Left lung (tissue), 10 donors: ENCODE measurements around the gene VBP1. TPM values are rescaled to one million over a fixed set of nuclear protein-coding genes. Genes with fewer than 3 reads are reported as not detected.

Experiments used
- ATAC-seq: fragments of 200-7000 bp; cut with Tn5 transposase; one replicate; pipeline ENCODE4 v1.9.1; 2020; ENCODE audit warnings: moderate library complexity
- DNase-seq, 4 donors: peaks; one replicate each; pipeline ENCODE4 v3.0.0-alpha.2; 2013 to 2020
- H3K27ac ChIP-seq, 2 donors: fragments of 200-600 bp; sonication (generic) in 1 of 2; one replicate each; pipeline versions ENCODE4 v1.5.0 to v1.8.0; 2020 to 2021
- H3K27me3 ChIP-seq, 2 donors: fragments of 200-600 bp; sonication (generic) in 1 of 2; one replicate each; pipeline versions ENCODE4 v1.5.0 to v1.8.0; 2020 to 2021
- H3K36me3 ChIP-seq, 2 donors: fragments of 200-600 bp; sonication (generic) in 1 of 2; one replicate each; pipeline versions ENCODE4 v1.5.0 to v1.8.0; 2020 to 2021
- H3K4me1 ChIP-seq, 2 donors: fragments of 200-600 bp; one replicate each; pipeline ENCODE4 v1.8.0; 2021
- H3K4me3 ChIP-seq, 2 donors: fragments of 200-600 bp; sonication (generic) in 1 of 2; one replicate each; pipeline versions ENCODE4 v1.5.0 to v1.8.0; 2020 to 2021; ENCODE audit warnings: mild to moderate bottlenecking in 1 of 2
- H3K9me3 ChIP-seq, 2 donors: fragments of 200-600 bp; sonication (generic) in 1 of 2; one replicate each; pipeline versions ENCODE4 v1.5.0 to v1.8.0; 2020 to 2021
- CTCF ChIP-seq, 2 donors: fragments of 200-600 bp; sonication (generic) in 1 of 2; IDR thresholded peaks; one replicate each; pipeline versions ENCODE4 v1.5.0 to v1.8.0; 2021; ENCODE audit warnings: antibody characterized with exemption in 2 of 2
- intact Hi-C, 2 donors: fragments of 100-400 bp; cut with DNase I; formaldehyde crosslinking; loops; one replicate each; pipeline versions ENCODE4 v1.11.2 to v1.14.2; 2022
- polyA plus RNA-seq, 6 donors: library from polyadenylated mRNA; unstranded; fragments of 120-200 nt; gene quantifications; one replicate each; pipeline ENCODE4 v1.2.1, GENCODE V29; 2013; ENCODE audit not compliant: insufficient read length in 6 of 6
- total RNA-seq, 2 donors: library from RNA; stranded (reverse); fragmentation: NEBNext Ultra II Directional; extraction: Animal tissue kit (Norgen Biotek cat#: 25700); gene quantifications; one replicate each; pipeline ENCODE4 v1.2.1, GENCODE V29; 2021
- donor health status: DM: no; HTN: yes; CAD: no.
- donor health status: DM: no; HTN: no; CAD: no.

The VBP1 gene
- total and polyA plus RNA-seq, 8 donors, result 40.3 to 73.8 (median 65.6) TPM

- no peak for ATAC-seq
- no peaks in the 10 kb centered on the region for H3K4me1 ChIP-seq
- DNase-seq, result no peak
- no peak for TF ChIP-seq CTCF (IDR thresholded peaks at IDR 0.05)
- H3K36me3 ChIP-seq, result peaks cover 0 to 18% of the 10 kb centered on the region in 2 donors
- intact Hi-C loops, result no loop called here
- H3K4me3 ChIP-seq, result no peak overlapping the region
- no peak overlapping the region for H3K27ac ChIP-seq
- H3K9me3 ChIP-seq, result no peaks in the 10 kb centered on the region
- no peaks in the 10 kb centered on the region for H3K27me3 ChIP-seq
These were observed 63.6 kb downstream of the VBP1 start for GRCh38 chrX:155279873-155280272.

Other genes starting within 250 kb of the VBP1 start
- gene F8, start 193.7 kb upstream of the VBP1 start, total RNA-seq, result 10 to 100 TPM in 1 of 2 donors, 1 to 10 TPM in 1; 7.0 to 27.4 TPM
- 1 to 10 TPM; 4.1 to 5.8 (median 4.8) TPM for gene F8, start 193.7 kb upstream of the VBP1 start, polyA plus RNA-seq
- 10 to 100 TPM; 71.5 to 85.2 TPM for gene FUNDC2, start 189.6 kb upstream of the VBP1 start, total RNA-seq
- gene FUNDC2, start 189.6 kb upstream of the VBP1 start, polyA plus RNA-seq, result 100 to 1,000 TPM; 102 to 122 (median 106) TPM
- 1 to 10 TPM; 3.8 to 6.6 TPM for gene CMC4, start 145.3 kb upstream of the VBP1 start, total RNA-seq
- 10 to 100 TPM in 2 of 6 donors, 1 to 10 TPM in 4; 3.3 to 10.4 (median 7.1) TPM for gene CMC4, start 145.3 kb upstream of the VBP1 start, polyA plus RNA-seq
- gene MTCP1, start 145.3 kb upstream of the VBP1 start, total RNA-seq, result 10 to 100 TPM; 11.5 to 13.1 TPM
- 10 to 100 TPM; 18.4 to 27.0 (median 22.8) TPM for gene MTCP1, start 145.3 kb upstream of the VBP1 start, polyA plus RNA-seq
- 10 to 100 TPM; 20.4 to 20.7 TPM for gene BRCC3, start 145.0 kb upstream of the VBP1 start, total RNA-seq
- gene BRCC3, start 145.0 kb upstream of the VBP1 start, polyA plus RNA-seq, result 10 to 100 TPM; 20.1 to 25.5 (median 24.3) TPM
- under 1 TPM; 0.50 to 0.67 TPM for gene RAB39B, start 48.0 kb downstream of the VBP1 start, total RNA-seq
- gene RAB39B, start 48.0 kb downstream of the VBP1 start, polyA plus RNA-seq, result 1 to 10 TPM in 1 of 6 donors, under 1 TPM in 5; 0.85 to 1.0 (median 0.95) TPM
- 10 to 100 TPM; 45.1 to 66.4 TPM for gene CLIC2, start 118.2 kb downstream of the VBP1 start, total RNA-seq
- gene CLIC2, start 118.2 kb downstream of the VBP1 start, polyA plus RNA-seq, result 10 to 100 TPM in 3 of 6 donors, 1 to 10 TPM in 3; 6.7 to 12.5 (median 9.9) TPM
- not detected for gene F8A2, start 165.6 kb downstream of the VBP1 start, total RNA-seq
- not detected for gene F8A2, start 165.6 kb downstream of the VBP1 start, polyA plus RNA-seq
- 1 to 10 TPM; 8.8 to 9.0 TPM for gene F8A3, start 242.2 kb downstream of the VBP1 start, total RNA-seq
- 10 to 100 TPM in 1 of 6 donors, 1 to 10 TPM in 4, under 1 TPM in 1; 0.27 to 12.7 (median 6.8) TPM for gene F8A3, start 242.2 kb downstream of the VBP1 start, polyA plus RNA-seq